Measurements from ENCODE around the gene ALPI. TPM values are rescaled to one million over a fixed set of nuclear protein-coding genes. Genes with fewer than 3 reads are reported as not detected.

The ALPI gene
- total RNA-seq, 1 donor = not detected

DNA sequence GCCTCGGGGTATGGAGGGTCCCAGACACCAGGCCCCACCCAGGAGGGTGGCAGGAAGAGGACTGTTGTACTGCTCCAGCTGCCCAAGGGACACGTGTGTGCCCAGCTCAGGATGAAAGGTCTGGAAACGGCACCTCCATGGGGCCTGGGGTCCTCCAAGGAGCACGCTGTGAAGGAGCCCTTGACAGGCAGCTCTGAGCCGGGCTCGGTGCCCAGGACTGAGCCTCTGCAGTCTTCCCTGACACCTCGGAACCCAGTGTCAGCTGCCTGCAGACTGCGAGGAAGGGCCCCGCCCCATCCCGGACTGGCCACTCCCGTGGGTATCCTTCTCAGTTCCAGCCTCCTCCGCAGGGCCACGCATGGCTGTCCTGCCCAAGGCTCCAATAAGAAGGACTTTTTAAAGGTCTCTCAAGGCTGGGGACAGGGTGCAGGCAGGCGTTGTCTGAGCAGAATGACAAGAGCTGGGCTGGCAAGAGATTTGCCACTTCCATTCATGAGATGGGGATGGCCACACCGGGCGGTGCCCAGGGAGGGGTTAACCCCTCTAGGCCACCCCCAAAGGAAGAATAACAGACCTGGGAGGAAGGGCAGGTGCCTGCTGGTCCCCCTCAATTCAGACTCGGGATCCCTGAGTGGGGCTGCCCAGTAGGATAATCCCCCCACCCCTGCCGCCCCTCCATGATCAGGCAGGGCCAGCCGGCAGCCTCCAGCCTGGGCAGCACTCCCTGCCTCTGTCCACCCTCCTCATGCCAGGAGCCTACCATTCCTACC, 22.8 kb downstream of the ALPI start:
- no peak for TF ChIP-seq CTCF (IDR thresholded peaks at IDR 0.05; ENCODE audit: insufficient read depth, low read length)
- no peak overlapping the region for H3K4me3 ChIP-seq (ENCODE audit: low read depth, low read length)
- no peak for DNase-seq (ENCODE audit: low read depth)

DNA sequence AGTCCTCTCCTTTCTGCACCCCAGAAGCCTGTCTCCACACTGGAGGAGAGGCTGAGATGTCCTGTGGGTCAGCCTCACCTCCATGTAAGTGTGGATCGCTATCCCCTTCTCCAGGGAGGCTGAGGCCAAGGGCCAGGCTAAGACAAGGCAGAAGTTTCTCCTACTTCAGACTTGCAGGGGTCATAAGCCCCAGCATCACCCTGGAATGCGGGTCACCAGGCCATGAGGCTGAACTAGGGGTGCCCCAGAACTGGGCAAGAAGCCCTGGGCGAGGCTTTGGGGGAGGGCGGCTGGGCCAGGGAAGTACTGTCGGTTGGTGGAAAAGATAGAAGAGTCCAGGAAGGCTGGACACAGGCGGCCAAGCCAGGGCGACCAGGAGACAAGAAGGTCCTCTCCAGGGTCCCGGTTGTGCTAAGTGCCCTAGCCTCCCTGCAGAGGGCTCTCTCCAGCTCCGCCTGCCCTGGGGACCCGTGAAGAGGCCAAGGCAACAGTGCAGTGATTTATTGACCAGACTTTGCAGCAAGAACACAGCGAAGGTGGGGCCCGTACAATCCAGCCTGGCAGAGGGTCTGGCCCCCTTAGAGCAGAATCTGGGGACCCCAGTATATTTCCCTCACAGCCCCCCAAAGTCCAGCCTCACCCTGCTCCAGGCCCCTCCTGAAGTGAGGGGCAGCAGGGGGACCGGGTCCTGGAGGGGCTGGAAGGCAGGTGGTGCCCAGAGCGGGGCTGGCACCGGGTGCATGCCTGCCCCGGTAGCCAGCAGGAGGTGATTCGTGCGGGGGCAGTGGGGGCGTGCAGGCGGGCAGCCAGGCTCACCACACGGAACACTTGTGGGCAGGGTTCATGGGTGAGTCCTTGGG, 23.6 kb downstream of the ALPI start:
- no peak for TF ChIP-seq CTCF (IDR thresholded peaks at IDR 0.05; ENCODE audit: insufficient read depth, low read length)
- no peak overlapping the region for H3K4me3 ChIP-seq (ENCODE audit: low read depth, low read length)
- DNase-seq (ENCODE audit: low read depth) = no peak

GRCh38 chr2:232480201-232481190, 24.5 kb downstream of the ALPI start:
- no peak for TF ChIP-seq CTCF (IDR thresholded peaks at IDR 0.05; ENCODE audit: insufficient read depth, low read length)
- H3K4me3 ChIP-seq (ENCODE audit: low read depth, low read length) = no peak overlapping the region
- no peak for DNase-seq (ENCODE audit: low read depth)

- no peak for TF ChIP-seq CTCF (IDR thresholded peaks at IDR 0.05; ENCODE audit: insufficient read depth, low read length)
- no peak for DNase-seq (ENCODE audit: low read depth)
- H3K4me3 ChIP-seq (ENCODE audit: low read depth, low read length) = no peak overlapping the region
These were observed 25.6 kb downstream of the ALPI start for GRCh38 chr2:232481322-232482140.

DNA sequence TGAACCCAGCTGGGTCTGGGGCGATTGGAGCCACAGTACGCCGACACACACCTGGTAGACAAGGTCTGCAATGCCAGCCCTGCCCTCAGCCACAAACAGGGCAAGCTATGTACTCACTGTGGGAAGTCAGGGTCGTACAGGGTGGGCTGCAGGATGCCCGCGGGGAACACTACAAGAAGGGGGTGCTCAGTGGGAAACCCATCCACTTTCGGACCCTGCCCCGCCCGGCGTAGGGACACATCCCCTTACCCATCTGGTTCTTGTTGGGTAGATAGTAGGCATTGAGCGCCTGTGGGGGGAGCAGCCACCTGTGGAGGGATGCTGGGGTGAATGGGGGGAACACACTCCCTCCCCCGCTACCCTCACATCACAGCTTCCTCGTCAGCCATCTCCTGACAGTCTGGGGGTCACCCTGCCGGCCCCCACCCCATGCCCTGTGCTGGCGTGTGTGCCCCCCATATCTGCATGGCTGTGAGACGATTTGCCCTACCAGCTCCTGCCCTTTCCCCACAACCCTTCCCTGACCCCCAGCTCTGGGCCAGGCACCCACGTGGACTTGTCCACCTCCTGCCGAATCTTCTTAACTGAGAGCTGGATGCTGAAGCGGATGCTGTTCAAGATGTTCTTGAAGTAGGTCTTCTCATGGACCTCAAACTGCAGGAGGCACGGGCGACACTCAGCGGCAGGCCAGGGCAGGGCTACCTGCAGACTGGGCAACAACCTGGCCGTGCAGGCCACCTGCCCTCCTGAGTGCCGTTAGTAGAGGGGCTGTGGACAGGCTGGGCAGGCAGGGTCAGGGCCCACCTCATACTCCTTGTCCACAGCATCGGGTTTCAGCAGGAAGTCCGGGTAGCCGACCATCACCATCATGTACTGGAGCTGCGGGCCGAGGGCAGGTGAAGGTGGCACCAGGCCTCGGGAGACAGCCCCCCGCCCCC, 26.6 kb downstream of the ALPI start:
- TF ChIP-seq CTCF (IDR thresholded peaks at IDR 0.05; ENCODE audit: insufficient read depth, low read length) = no peak
- no peak overlapping the region for H3K4me3 ChIP-seq (ENCODE audit: low read depth, low read length)
- no peak for DNase-seq (ENCODE audit: low read depth)

All from fibroblast of the aortic adventitia (primary cell).